ENCODE data around the gene LAMB3.

The LAMB3 gene

GRCh38 chr1:209616366-209617046 is 35.7 kb downstream of the LAMB3 start:
- H3K4me1 ChIP-seq (ENCODE audit: control insufficient read depth, insufficient read depth, low read length) = no peaks in the 10 kb centered on the region
- no peak overlapping the region for H3K4me3 ChIP-seq (ENCODE audit: low read depth, low read length)
- TF ChIP-seq ZNF549 (tag by site-specific recombination; IDR thresholded peaks at IDR 0.05) (no peak), PRDM4 (tag by site-specific recombination; IDR thresholded peaks at IDR 0.05) (no peak)
- TF ChIP-seq, protein P1, sequence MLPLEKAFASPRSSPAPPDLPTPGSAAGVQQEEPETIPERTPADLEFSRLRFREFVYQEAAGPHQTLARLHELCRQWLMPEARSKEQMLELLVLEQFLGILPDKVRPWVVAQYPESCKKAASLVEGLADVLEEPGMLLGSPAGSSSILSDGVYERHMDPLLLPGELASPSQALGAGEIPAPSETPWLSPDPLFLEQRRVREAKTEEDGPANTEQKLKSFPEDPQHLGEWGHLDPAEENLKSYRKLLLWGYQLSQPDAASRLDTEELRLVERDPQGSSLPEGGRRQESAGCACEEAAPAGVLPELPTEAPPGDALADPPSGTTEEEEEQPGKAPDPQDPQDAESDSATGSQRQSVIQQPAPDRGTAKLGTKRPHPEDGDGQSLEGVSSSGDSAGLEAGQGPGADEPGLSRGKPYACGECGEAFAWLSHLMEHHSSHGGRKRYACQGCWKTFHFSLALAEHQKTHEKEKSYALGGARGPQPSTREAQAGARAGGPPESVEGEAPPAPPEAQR (tag by site-specific recombination; IDR thresholded peaks at IDR 0.05) = no peak
- ChIA-PET POLR2A (no interaction called here), CTCF (interaction anchor here (0.9 to 1.7 kb wide), 4 partner anchors 8 to 76 kb away, joined by 4 to 6 read pairs (median 4); no protein-coding TSS in a partner anchor)
- no peak overlapping the region for H3K27ac ChIP-seq (ENCODE audit: extremely low read depth, low read depth, low read length)
- H3K36me3 ChIP-seq (ENCODE audit: control insufficient read depth in 2 of 2, insufficient read depth in 1 of 2, low read length in 2 of 2) = no peaks in the 10 kb centered on the region
- no peaks in the 10 kb centered on the region for H3K9me3 ChIP-seq (ENCODE audit: control insufficient read depth, insufficient read depth, low read depth, low read length)

DNA sequence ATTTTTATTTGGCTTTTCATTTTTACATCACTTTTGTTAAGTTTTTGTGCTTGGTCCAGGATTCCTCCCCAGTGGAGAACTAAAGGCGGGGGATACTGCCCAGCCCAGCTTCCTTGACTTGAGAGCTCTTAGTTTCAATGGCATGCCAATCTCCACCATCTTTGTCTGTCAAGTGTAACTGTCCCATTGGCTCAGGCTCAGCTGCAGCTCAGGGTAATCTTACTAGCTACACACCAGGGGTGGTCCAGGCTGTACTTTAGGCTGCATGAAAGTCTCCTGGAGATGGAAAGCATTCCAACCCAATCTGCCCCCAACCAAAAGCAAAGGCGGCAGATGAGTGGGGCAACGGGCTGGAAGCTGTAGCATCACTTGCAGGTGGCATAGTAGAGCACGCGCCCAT is 37.3 kb downstream of the LAMB3 start:
- Histone ChIP-seq H3K9me3 (ENCODE audit: control insufficient read depth, insufficient read depth, low read depth, low read length) (no peaks in the 10 kb centered on the region), H3K4me1 (ENCODE audit: control insufficient read depth, insufficient read depth, low read length) (no peaks in the 10 kb centered on the region), H3K4me3 (ENCODE audit: low read depth, low read length) (no peak overlapping the region), H3K27ac (ENCODE audit: extremely low read depth, low read depth, low read length) (no peak overlapping the region), H3K36me3 (ENCODE audit: control insufficient read depth in 2 of 2, insufficient read depth in 1 of 2, low read length in 2 of 2) (no peaks in the 10 kb centered on the region)
- ChIA-PET POLR2A (no interaction called here), CTCF (interaction anchor here (1.0 to 1.7 kb wide), 3 partner anchors 10 to 49 kb away, joined by 3 to 4 read pairs (median 3); no protein-coding TSS in a partner anchor)
- no peak for TF ChIP-seq BCL11A (tag by site-specific recombination; IDR thresholded peaks at IDR 0.05; ENCODE audit: low read depth)
- no peak for TF ChIP-seq ZNF548 (tag by site-specific recombination; IDR thresholded peaks at IDR 0.05)
- no peak for TF ChIP-seq ZNF362 (tag by site-specific recombination; IDR thresholded peaks at IDR 0.05)

DNA sequence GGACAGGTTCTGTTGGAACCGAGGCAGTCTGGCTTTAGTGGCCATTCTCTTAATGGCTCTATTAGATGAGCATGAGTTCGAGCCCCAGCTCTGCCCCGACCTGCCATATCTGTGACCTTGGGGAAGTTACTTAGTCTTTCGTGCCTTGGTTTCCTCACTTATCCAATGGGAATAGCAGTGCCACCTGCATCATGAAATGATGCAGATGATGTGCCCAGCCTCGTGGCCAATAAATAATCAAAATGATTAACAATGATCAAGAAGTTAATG is 38.1 kb downstream of the LAMB3 start:
- no peak overlapping the region for H3K4me3 ChIP-seq (ENCODE audit: low read depth, low read length)
- no peaks in the 10 kb centered on the region for H3K4me1 ChIP-seq (ENCODE audit: control insufficient read depth, insufficient read depth, low read length)
- no peaks in the 10 kb centered on the region for H3K9me3 ChIP-seq (ENCODE audit: control insufficient read depth, insufficient read depth, low read depth, low read length)
- ChIA-PET CTCF (interaction anchor here (0.9 to 1.0 kb wide), 2 partner anchors 39 to 44 kb away, joined by 3 to 4 read pairs; no protein-coding TSS in a partner anchor), POLR2A (no interaction called here)
- TF ChIP-seq ZBTB8A (tag by site-specific recombination; IDR thresholded peaks at IDR 0.05) = no peak
- no peak for TF ChIP-seq IKZF3 (tag by site-specific recombination; IDR thresholded peaks at IDR 0.05)
- TF ChIP-seq ZNF600 (tag by site-specific recombination; IDR thresholded peaks at IDR 0.05) = no peak
- no peaks in the 10 kb centered on the region for H3K36me3 ChIP-seq (ENCODE audit: control insufficient read depth in 2 of 2, insufficient read depth in 1 of 2, low read length in 2 of 2)
- H3K27ac ChIP-seq (ENCODE audit: extremely low read depth, low read depth, low read length) = no peak overlapping the region

DNA sequence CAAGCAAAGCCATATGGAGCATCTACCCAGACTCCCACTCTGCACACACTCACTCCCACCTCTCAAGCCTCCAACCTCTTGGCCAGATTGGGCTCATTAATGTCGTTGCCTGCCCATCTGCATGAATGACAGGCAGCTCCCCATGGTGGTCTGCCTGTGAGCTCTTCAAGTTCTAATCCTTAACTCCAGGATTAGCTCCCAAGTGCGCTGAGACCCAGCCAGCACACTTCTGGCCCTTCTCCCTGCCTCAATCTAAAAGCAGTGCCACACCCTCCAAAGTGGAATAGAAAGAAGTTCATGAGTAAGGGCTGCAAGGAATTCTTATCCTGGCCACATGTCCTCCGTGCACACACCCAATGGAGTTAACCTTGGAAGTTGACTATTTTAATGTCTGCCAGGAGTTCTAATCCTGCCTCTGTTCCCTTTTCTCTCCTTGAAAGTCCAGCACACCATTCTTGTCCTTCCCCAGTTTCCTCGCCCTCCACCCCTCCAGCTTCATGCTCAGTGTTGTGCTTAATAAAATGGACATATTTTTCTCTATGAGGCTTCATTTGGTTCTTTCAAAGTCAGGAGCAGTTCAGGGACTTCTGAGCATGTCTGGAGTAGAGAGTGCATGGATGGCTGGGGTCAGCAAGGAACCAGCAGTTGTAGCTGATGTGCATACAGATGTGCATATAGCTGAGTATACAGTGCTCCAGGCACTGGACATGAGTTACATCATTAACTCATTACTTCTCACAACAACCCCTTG is 38.6 kb downstream of the LAMB3 start:
- Histone ChIP-seq H3K4me1 (ENCODE audit: control insufficient read depth, insufficient read depth, low read length) (no peaks in the 10 kb centered on the region), H3K9me3 (ENCODE audit: control insufficient read depth, insufficient read depth, low read depth, low read length) (no peaks in the 10 kb centered on the region), H3K27ac (ENCODE audit: extremely low read depth, low read depth, low read length) (no peak overlapping the region), H3K36me3 (ENCODE audit: control insufficient read depth in 2 of 2, insufficient read depth in 1 of 2, low read length in 2 of 2) (no peaks in the 10 kb centered on the region), H3K4me3 (ENCODE audit: low read depth, low read length) (no peak overlapping the region)
- ChIA-PET POLR2A (no interaction called here), CTCF (interaction anchor here (0.7 to 1.0 kb wide), 4 partner anchors 14 to 47 kb away, joined by 3 to 4 read pairs (median 4); no protein-coding TSS in a partner anchor)
- TF ChIP-seq ZFP69B (tag by site-specific recombination; IDR thresholded peaks at IDR 0.05) (no peak), PRDM4 (tag by site-specific recombination; IDR thresholded peaks at IDR 0.05) (no peak), ZNF791 (tag by site-specific recombination; IDR thresholded peaks at IDR 0.05) (no peak), ZNF530 (tag by site-specific recombination; IDR thresholded peaks at IDR 0.05; ENCODE audit: low read depth) (no peak), ZNF548 (tag by site-specific recombination; IDR thresholded peaks at IDR 0.05) (no peak), SCRT1 (tag by site-specific recombination; IDR thresholded peaks at IDR 0.05; ENCODE audit: borderline replicate concordance) (no peak), ZNF354C (tag by site-specific recombination; IDR thresholded peaks at IDR 0.05; ENCODE audit: borderline replicate concordance, low read depth) (no peak)
- TF ChIP-seq, protein P2, sequence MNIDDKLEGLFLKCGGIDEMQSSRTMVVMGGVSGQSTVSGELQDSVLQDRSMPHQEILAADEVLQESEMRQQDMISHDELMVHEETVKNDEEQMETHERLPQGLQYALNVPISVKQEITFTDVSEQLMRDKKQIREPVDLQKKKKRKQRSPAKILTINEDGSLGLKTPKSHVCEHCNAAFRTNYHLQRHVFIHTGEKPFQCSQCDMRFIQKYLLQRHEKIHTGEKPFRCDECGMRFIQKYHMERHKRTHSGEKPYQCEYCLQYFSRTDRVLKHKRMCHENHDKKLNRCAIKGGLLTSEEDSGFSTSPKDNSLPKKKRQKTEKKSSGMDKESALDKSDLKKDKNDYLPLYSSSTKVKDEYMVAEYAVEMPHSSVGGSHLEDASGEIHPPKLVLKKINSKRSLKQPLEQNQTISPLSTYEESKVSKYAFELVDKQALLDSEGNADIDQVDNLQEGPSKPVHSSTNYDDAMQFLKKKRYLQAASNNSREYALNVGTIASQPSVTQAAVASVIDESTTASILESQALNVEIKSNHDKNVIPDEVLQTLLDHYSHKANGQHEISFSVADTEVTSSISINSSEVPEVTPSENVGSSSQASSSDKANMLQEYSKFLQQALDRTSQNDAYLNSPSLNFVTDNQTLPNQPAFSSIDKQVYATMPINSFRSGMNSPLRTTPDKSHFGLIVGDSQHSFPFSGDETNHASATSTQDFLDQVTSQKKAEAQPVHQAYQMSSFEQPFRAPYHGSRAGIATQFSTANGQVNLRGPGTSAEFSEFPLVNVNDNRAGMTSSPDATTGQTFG (tag by site-specific recombination; IDR thresholded peaks at IDR 0.05; ENCODE audit: borderline replicate concordance) = no peak

All from HEK293 (cell line).